ENCODE measurements around the gene PAPPA.

PAPPA gene

DNA sequence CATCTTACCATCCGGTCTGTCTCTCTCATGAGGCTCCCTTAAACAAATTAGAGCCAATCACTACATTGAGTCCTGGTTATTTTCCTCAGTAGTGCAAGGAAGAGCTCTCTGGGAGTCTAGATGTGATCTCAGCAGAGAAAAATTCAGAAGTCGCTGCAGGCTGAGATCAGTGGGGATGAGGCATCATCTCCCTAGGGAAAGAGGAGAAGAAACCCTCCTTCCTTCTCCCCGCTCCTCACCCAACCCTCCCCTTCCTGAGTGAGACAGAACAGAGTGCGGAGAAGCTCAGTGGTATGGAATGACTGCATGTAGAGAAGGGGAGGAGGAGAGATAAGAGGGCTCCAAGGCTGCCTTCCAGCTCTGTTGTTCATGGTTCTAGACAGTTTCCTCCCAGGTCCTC is 80.5 kb downstream of the PAPPA start:
- no peak for DNase-seq

DNA sequence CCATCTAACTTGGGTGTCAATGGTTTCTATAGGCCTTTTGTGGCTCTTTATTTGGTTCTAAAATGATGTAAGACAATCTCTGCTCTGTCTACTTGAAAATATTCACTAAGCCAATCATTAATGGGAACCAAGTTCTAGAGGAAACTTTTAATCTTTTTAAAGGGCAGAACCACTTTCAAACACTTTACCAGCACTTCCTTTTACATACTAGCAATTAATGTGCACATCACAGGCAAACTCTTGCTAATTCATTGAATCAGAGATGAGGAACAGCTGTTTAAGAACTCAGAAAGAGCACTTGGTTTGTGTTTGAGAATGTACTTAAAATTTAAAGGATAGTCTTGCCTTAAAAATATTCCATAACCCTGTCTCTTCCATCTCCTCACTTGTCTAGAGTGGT is 83.4 kb downstream of the PAPPA start:
- DNase-seq: no peak

DNA sequence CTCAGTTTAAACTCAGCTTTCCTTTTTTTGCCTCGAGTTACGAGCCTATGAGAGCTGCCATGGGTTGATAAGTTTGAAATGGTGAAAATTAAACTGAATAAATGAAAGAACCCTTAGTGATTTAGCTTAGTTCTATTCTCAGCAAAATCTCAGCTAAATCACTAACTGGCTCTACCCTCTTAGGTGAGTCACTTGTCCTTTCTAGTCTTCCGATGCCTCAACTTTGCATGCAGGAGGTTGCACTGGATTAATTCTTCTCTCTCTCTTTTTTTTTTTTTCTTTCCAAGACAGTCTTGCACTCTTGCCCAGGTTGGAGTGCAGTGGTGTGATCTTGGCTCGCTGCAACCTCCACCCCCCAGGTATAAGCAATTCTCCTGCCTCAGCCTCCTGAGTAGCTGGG is 83.9 kb downstream of the PAPPA start:
- DNase-seq: no peak

DNA sequence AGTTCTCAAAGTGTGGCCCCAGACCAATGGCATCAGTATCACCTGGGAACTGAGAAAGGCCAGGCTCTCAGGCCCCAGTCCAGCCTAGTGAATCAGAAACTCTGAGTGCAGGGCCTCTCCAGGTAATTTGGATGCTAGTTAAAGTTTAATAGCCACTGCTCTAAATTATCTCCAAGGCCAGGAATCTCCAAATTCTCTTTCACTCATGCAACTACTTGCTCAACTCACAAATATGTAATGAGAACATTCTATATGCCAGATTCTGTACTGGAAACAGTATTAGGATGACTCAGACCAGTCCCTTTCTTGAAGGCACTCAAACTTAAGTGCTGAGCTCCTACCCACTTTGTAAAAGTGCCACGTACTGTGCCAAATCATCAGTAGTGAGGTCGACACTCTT is 84.6 kb downstream of the PAPPA start:
- DNase-seq: no peak

DNA sequence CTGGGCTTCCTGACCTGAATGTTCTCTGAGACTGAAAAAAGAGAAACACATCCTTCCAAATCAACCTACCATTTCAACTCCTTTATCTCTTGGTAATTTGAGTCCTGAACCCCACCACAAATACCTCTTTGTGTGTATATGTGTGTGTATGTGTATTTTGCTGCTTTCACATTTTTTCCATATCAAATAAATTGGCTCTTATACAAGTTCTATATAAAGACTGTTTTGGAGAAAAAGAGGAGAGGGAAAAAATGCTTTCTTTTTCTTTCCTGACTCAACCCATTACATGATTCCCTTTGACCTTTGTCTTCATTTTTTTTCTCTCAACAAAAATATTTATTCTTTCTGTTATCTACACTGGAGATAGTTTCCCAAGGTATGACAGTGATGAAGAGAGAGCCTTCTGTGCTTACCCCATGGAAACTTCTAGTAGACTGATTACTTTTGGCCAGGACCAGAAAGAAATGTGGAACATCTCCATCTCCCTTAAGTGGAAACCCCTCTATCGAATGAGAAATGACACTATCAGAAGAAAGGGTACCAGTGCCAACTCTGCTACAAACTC is 85.3 kb downstream of the PAPPA start:
- DNase-seq: no peak

DNA sequence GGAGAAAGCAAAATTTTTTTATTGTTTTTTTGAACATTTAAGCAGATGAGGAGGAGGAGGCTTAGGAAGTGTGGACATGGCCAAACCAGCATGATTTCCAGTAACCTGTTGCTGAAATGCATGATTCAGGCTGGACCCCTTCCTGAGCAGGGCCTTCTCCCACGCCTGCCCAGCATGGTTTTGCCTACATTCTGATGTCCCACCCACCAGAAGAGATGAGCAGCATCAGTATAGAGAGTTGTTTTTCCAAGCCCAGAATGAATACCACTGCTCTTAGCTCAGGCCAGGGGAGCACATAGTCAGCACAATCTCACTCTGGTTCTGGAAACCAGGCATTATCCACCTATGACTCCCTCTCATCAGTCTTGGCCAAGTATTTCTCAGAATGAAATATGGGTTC is 90.1 kb downstream of the PAPPA start:
- no peak for DNase-seq

DNA sequence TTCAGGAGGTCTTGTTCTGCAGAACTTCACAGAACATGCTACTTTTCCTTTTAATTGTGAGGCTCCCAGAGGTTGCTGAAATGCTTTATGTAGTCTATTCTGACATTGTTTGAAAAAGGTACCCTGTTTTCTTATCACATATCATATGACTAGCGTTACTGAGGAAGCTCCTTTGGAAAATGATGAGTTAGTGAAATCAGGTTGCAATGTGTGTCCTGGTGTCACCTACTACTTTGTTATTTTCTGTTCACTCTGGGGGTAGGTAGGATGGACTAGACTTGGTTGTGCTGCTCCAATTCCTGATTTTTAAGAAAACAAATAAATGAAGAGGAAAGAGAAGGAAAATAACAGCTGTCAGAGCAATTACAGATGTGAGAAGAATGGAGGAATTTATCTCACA is 93.7 kb downstream of the PAPPA start:
- DNase-seq: no peak

DNA sequence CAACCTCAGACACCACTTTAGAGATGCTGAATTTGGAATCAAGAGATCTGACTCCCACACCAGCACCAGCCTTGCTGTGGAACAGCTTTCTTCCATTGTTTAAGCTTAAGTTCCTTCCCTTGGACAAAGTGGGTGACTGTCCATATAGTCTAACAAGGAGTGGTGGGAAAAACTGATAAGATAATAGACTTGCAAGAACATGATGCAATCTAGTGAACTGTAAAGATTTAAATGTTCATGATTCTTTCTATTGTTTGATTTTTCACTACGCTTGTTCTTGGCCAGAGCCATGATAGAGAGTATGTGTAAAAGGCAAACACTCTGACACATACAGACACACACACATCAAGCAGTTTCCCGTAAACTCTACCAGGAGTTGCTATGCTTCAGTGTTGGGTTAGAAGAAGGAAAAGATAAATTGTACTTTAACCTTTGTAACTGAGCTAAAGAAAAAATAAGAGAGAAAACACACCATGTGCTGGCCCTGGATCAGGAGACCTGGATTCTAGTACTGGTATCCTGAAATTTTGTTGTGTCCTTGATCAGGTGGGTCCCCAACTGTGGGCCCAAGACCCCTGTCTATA is 94.3 kb downstream of the PAPPA start:
- no peak for DNase-seq

DNA sequence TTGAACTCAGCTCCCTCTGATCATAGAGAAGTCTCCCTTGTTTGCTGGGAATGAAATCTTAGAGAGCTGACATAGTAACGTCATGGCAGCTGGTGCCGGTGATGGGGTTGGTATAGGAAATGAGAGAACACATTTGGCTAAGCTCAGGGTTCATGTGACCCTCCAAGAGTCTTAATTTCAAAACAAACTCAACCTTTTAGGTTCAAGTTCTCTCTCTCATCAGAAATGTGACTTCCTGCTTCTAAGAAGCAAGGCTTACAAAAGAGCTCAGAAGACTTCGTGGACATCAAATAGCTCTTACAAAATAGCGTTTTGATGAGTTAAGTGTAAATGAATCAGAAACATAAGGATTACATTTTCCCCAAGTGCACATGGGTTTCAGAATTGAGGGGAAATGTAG is 97.3 kb downstream of the PAPPA start:
- DNase-seq: no peak

DNA sequence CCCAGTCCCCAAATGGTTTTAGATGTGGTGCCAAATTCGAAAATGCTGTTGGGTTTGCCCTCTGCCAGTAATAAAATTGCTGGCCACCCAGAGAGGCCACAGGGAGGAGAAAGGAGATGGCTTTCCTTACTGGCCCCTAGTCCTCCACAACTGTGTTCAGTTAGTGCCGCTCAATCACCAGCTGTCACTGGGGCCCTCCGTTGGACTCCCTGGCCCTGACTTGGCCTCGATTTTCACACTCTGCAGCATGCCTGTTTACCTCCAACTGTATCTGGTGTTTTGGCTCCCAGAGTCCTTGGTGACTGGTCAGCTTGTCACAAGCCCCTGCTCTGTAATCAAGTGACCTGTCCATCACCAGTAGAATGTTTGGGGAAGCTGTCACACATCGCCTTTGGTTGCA is 97.8 kb downstream of the PAPPA start:
- no peak for DNase-seq

DNA sequence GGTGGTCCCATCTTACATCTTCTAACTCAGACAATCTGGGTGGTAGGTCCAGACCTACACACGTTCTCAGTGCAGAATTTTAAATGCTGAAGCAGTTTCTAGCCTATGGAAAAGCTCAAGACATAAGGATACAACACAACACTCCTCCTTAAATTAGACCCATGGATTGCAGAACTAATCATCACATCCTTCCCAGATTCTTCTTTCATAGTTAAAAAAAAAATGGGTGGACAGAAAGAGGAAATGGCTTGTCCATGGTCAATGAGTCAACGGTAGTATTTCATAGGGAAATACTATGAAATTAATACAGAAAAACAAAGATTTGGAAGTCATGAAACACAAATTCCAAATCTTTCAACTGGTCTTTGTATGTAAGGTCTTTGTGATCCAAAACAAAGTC is 106.9 kb downstream of the PAPPA start:
- no peak for DNase-seq

DNA sequence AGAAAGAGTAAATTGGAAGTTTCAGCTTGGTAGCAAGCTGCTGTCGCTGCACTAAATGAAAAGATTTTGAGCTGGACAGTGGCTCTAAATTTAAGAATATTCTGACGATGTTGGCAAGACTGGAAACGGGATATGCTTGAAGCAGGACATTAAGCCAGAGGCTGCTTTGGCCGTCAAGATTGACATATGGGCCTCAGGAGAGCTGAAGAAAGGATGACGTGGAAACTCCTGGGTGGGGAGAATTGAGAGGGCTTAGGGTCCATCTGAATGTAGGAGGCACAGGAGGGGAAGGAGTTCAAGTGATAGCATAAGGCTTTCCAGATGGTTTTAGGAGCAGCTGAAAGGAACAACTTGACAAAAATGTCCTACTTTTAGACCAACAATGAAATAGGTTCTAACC is 108.9 kb downstream of the PAPPA start:
- DNase-seq: no peak

DNA sequence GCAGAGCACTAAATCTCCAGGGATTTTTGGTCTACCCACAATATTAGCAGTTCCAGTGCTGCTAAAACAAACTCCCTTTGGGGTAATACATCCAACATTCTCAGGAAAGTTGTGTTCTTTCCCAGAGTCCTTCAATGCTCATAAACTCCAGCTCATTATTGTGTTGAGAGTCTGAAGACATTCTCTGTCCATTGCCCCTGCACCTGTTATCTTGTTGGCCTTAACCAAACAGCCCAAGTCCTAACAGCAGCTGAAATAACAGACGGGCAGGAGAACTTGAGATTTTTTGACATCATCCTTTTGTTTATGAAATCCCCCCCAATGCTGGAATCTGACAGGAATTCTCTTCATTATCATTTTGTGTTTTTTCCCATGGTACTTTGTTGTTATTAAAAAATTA is 110.8 kb downstream of the PAPPA start:
- no peak for DNase-seq

DNA sequence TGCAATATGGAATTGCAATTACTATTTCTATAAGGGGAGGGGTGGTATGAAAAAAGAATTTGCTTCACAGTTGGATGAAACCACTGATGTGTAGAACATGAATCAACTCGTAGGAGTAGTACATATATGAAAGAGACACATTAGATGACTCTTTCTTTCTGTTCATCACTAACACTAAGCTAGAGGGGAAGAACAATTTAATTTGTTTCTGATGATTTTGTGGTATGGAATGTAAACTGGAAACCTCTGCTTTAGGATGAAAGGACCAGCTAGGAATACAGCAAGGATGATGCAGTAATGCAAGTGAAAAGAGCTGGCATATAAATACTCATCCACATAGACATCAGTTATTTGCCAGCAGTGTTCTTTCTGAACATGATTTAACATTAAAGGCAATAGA is 113.4 kb downstream of the PAPPA start:
- DNase-seq: no peak

DNA sequence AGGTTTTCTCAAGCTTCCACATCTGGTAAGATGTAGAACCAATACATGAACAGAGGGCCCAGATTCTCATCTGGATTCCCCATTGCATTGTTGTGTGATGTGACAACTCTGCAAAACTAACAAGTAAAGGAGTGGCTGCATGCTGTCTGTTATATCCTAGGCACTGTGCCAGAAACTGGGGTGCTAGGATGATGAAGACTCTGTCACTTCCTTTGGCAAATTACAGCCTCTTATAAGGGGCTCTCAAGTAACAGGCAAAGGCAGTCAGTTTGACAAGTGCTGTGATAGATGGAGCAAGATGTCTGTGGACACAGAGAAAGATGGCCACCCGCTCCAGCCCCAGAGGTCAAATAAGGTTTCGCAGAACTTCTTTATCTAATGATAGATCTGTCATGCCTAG is 115.7 kb downstream of the PAPPA start:
- no peak for DNase-seq

DNA sequence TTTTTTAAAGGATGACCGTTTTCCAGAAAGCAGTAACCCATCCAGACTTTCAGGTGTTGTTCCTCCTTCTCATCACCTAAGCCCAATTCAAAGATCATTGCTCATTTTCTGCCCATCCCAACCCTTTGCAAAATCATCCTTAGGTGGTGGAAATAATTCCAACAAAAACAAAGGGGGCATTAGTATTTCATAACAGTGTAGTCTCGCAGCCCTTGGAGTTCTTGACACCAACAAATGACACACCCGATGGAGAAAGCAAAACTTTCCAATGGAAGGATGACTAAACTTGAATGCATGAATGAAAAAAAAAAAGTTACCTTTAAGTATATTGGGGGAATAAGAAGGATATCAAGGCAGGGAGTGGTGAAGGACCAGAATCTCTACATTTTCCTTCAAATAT is 117.0 kb downstream of the PAPPA start:
- DNase-seq: no peak

DNA sequence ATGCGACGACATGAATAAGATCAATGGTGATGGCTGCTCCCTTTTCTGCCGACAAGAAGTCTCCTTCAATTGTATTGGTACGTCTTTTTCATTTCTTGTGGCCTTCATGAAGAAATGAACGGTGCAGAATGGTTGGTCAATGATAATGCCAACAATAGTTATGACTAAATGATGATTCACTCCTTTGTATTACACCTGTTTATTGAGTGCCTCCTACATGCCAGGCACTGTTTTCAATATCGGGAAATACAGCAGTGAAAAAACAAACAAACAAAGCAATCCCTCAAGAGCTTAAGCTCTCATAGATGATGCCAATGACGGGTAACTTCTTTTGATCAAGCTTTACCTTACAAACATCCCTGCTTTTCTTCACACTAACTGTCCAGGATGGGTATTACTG is 117.7 kb downstream of the PAPPA start:
- no peak for DNase-seq

DNA sequence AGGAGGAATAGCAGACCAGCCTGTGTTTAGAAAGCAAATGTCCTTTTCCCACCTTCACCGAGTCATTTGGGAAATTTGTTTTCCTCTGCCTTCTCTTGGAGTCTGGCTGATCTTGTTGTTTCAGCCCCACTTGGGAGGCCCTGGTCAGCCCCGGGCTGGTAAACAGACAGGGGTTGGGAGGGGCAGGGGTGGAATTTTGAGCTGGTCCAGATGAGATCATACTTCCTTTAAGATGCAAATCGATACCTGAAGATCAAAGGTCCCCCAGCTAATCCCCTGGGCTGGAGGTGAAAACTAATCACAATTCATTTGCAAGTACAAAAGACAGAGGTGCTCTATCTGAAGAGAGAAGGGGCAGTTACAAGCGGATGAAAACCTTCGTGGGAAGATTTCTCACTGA is 118.4 kb downstream of the PAPPA start:
- DNase-seq: no peak

DNA sequence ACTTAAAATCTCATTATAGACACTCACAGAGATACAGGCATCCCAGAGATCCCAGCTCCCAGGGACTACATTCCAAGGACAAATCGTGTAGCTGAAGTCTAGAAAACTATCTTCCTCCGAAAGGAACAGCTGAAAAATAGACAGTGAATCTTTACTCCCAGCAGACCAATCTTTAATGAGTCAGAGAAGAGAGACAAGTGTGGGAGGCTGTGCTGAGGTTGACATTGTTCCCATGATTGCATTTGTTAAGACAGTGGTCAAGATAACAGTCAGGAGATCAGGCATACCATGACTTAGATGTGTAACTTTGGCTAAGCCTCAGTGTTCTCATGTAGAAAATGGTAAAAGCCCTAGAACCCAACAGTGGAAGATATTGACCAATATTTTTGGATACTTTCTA is 120.7 kb downstream of the PAPPA start:
- no peak for DNase-seq

DNA sequence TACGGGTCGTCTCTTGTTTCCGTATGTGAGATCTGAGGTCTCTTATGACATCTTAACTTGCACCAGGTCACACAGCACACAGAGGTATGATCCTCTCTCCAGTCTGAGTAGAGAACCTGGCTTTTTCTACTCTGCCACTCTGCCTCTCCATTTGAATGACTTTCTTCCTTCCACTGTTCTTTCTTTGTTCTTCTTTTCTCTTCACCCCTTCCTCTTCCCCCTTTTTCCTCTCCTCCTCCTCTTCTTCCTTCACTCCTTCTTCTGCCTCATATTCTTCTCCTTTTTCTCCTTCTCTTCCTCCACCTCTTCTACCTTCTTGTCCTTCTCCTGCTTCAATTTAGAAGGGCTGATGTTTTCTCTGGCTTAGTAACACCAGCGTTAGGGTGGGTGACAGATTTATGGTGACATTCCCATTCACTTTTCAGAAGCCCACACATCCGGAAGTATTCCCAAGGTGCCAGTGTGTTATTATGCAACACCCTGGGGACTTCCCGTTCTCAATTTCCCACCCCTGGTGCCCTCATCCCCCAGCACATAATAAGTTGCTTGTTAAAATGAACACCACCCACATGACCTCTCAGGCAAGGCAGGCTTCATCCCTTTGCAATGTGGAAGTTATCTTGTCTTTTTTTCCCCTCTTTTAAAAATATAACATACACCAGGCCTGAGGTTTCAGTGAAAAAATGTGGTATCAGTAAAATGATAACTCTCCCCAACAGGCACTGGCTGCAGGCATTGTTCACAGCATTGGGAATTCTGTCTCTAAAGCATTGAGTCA is 122.0 kb downstream of the PAPPA start:
- no peak for DNase-seq

DNA sequence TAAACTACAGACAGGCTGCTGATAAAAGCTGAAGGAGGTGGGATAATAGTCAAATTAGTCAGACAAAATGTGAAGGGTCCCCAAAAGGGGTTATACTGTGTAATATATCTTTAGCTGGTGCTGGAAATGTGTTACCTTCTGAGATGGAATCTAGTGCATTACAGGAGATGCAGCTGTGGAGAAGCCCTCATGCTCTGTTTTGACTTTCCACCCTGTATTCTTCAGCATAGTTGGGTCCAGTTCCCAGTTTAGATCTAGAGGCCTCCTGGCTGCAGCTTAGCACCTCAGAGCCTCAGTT is 122.6 kb downstream of the PAPPA start:
- no peak for DNase-seq

DNA sequence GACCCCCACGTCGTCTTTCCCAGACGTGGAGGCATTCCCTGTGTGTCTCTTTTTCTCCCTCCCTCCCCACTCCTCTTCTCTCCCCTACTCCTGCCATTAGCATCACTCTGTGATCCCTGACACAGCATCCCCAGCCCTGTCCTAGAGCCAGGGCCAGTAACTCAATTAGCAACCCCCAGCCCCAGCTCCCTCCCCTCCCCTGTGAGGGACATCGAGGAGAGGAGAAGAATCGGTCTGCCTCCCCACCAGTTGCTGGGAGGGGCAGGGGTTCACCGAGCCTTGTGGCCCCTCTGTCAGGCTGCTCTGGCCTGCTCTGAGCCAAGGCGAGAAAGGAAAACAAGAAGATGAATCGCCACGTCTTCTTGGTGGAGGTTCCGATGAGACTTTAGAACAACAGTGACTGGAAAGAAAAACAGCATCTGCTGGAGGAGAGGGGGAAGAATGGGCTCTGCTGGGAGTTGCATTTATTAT is 123.1 kb downstream of the PAPPA start:
- DNase-seq: no peak

DNA sequence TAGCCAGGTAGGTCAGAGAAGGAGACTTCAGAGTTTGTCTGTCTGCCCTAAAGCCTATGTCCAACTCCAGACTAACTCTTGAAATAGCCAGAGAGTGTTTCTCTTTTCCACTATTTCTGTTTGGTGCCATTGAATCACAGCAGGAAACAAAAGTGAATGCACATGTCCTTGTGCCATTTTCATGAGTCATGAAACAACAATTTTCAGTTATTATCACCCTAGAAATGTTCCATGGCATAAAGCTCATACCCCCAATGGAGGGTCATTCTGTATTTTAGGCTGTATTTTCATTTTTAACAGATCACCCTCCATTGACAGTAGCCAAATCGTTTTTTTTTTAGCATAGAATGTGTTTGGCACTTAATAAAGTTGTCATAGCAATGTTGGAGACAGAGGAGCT is 124.7 kb downstream of the PAPPA start:
- DNase-seq: no peak

DNA sequence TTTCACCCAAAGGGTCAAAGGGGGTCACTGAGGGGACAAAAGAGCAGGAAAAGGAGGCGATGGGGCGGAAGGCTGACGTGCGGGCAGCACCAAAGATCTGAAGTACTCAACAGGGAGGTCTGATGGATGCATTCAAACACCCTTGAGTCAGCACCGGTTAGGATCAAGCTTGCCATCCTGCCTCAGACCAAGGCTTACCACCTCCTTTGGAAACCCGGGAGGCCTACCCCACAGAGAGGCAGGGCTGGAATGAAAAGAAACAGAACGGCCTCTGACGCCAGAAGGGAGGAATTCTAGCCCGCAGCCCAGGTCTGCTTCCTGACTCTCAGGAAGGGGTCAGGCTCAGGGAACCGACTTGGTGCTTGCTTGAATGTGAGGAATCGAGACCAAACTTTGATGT is 125.6 kb downstream of the PAPPA start:
- DNase-seq: no peak

DNA sequence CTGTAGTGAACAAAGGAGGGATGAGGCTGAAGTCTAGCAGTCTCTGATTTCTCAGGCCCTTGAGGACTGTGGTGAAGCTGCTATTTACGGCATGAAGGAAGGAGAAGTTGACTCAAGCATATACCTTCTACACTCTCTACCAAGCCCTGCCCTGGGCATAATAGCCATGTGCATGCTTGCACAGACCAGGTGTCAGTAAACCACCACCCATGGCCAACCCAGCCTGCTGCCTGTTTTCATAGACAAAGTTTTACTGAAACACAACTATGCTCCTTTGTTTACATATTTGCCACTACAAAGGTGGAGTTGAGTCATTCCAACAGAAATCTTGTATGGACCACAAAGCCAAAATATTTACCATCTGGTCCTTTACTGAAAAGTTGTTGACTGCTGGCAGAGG is 126.9 kb downstream of the PAPPA start:
- DNase-seq: no peak

Measured in NCI-H187 (cell line).